NCI-H748 (cell line): Measurements from ENCODE around the gene SEMA3C.

Source experiments
- DNase-seq: peaks from one replicate; lab custom pipeline; 2025; ENCODE audit not compliant: unreplicated experiment; lab: John Stamatoyannopoulos, UW

Gene SEMA3C

DNA sequence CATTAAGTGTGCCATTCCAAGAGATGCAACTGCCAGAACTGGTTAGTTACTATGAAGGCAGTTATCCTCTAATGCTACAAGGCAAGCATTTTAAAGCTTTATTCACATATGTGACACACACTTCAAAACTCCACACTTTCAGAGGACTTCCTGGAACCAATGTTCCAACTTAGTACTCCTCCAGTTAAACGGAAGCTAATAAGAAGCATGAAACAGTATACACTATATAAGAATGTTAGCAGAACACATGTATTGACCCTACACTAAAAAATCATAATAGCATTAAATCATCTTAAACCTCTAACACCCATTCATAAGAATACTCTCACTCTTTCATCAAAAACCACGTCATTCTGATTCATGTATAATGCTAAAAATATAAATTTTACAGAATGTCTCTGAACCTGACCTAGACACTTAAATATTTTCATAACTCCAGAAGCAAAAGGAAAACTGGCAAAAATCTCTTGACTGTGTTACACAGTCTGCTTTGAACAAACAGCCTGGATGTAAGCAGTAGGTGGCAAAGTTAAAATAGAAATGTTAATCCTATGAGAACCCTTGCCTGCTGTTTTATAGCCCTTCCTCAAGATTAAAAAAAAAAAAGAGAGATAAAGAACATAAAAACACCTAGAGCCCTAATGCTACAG is 135.0 kb downstream of the SEMA3C start:
- DNase-seq = no peak

DNA sequence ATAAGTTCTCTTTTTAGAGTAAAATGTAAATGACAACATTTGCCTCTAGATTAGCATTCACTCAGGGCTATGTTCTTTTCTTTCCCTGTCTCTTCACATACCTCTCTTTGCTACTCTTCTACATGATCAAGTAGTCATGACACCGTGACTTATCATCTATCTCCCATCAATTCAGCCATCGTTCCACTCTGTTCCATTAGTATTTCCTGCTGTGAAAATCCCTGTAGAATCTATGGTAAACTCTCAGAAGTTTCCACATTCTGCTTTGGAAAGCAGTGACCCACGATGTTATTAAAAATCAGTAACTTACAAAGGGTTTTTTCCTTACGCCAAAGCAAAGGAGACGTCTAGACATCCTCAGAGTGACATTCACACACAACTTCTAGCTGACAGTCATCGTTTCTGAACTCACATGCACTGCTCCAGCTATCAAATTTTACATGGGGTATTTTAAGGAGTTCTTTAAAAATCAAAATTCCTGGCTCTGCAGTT is 135.6 kb downstream of the SEMA3C start:
- no peak for DNase-seq

DNA sequence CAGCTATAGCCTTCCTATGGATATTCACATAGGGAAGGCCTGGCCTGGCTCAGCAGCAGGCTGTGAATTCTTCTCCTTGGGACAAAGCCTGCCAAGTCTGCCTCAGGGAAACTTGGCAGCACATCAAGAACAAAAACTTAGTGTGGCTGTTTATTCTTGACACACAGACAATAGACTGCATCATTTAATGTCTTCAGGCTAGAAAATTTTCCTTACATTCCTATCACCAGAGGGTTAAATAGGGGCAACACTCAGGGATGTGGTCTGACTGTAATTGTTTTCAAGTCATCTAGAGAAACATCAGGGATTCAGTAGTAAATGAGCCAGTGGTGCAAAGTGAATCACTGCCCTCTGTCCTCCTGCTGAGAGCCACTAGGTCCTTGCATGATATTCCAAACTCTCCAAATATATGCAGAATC is 137.3 kb downstream of the SEMA3C start:
- DNase-seq = no peak

DNA sequence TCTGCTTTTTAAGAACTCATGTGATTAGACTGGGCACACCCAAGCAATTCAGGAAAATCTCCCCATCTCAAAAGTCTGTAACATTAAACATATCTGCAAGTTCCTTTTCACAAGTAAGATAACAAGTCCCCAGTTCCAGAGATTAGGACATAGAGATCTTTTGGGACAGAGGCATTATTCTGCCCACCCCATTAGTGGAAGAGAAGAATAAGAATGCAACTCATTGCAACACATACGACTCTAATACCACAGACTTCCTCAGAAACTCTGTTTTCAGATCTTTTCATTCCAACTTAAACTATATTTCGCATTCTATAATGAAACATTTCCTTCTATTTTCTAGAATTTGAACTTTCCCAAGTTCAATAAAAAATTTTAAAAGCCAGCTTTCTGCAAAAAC is 137.7 kb downstream of the SEMA3C start:
- no peak for DNase-seq

DNA sequence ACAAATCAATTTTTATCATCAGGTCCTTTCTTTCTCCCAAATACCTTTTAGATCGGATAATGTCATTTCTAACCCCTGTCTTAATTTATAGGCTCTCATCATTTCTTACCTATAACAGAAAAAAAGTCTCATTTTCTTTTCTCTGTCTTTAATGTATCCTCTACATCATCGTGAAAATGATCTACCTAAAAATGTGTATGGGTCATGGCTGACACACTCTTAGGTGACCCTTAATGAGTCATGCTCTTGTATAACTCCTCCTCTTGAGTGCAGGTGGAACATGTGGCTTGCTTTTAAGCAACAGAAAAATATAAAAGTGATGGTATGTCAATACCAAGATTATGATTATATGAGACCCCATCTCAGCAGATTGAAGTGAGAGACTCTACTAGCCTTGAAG is 139.4 kb downstream of the SEMA3C start:
- DNase-seq = no peak

DNA sequence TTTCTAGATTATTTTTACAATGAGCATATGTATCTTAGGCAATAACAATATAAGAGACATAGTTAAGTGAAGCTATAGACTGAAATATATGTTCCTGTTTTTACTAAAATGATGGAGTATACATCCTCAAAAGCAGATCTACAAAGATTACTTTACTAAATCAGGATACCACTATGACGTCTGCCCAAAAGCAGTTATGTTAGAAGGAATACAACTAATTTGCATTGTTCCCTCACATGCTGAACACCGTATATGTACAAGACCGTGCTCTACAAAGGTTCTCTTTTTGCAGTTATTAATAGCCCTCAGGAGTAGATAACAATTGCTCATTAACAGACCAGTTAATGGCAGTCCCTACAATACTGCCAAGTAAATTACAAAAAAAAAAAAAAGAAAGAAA is 143.0 kb downstream of the SEMA3C start:
- DNase-seq = no peak

DNA sequence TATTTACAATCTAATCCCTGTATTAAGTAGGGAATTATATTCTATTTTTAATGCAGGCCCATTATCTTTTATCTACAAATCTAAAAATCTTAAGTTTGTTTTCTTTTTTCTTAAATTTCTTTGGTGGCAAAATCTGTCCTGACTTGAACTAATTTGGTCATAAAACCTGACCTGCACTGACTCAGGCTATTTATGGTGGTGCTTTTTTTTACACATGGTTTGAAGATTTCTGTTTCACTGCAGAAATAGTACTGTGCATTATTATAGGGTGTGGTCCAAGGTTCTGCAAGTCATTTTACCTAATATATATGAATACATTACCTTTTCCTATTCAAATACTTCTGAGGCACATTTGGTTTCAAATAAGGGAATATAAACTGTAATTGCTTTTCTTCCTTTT is 143.4 kb downstream of the SEMA3C start:
- DNase-seq = no peak

DNA sequence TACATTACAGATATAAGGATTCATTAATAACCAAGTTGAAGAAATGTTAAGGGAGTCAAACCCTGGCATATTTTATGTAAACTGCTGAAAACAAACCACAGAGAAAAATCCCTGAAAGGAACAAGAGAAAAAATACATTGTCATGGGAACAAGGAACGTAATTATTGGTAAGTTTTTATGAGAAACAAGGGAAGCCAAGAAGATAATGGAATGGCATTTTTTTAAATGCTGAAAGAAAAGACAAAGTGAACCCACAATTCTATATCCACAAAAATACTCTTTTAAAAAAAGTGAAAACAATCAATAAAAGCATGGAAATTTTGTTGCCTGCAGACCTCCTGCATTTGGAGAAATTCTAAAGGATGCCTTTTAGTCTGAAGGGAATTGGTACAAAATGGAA is 144.0 kb downstream of the SEMA3C start:
- DNase-seq = no peak

DNA sequence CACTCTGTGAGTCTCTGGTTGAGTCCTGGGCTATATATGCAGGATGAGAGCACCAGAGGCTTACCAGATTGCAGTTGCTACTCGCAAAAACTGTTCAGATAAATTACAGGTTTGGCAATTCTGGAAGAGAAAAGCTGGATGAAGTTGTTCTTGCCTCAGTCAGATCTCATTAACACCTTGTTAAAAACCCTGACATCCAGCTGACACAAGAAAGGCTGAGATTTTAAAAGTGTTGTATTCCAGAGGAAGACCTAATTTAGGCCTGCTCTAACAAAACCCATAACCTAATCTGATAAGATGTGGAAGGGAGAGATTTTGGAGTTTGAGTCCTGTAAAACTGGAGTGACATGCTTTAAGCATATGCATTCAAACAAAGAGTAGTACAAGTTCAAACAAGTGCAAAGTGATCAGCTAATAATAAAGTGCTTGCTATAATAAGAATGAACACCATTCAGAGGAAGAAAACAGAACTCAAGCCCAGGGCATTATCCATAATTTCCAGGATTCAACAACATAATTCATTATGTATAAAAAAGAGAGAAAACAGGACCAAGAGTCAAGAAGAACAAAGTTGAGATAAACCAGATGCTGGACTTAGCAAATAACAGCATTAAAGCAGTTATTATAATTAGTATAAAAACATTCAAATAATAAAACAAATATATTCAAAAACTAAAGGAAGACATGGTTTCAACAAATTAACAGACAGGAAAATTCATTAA is 144.9 kb downstream of the SEMA3C start:
- no peak for DNase-seq

DNA sequence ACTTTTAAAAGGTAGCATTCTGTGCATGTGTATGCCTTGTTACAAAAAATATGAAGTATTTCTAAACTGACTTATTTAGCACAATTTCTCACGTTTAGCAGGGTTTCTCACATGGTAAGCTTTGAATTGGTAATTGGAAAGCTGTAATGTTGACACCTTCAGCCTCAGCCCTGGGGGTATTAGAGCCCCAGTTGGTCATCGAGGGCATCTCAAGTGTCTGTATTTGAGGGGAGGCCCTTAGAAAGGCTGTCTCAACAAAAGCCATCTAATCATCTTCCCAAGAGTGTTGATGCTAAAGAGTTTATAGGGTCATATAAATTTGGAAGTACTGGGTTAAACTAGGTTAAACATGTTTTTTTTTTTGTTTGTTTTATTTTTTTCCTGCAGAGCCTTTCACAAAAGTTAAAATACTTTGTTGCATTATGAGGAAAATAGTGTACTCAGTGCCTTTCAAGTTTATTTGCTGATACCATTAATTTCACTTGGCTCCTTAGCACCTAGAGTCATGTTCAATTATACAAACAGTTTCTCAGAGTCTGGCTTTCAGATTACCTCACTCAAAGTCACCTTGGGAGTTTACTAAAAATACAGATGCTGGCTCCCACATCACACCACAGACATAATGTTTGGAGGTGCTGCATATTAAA is 146.4 kb downstream of the SEMA3C start:
- DNase-seq = peak; percentile 34

DNA sequence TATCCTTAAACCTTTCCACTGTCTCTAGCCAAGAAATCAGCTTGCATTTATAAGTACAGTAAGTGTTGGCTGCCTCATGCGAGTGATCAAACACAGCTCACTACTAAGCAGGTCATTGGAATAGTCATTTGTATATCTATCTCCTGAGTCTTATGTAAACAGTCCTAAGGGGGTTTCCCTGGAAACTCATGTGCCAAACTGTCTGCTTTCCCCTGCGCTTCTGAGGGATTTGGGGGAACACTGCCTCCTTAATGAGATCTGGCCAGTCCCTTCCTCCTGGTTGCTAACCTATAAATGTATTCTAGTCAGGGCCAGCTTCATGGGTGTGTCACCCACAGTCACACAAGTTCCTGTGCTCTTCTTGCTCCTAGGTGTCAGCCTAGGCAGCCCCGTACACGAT is 147.3 kb downstream of the SEMA3C start:
- DNase-seq = peak; percentile 59

DNA sequence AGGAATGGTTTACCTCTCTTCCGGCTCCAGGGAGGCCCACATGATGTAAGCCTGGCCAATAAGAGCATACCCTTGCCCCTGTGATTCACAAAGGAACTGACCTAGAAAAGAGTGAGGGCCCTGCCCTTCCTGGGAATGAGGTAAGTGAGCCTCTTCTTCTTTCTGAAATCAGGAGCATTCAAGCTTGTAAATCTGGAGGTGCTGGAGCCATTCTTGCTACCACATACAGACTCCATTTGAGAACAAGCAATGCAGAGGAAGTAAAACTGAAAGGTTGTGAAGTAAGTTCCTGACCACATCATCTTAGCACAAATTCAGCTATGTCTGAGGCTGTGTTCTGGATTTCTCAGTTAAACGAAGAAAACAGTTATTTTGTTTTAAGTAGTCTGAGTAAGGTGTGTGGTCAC is 148.2 kb downstream of the SEMA3C start:
- no peak for DNase-seq

DNA sequence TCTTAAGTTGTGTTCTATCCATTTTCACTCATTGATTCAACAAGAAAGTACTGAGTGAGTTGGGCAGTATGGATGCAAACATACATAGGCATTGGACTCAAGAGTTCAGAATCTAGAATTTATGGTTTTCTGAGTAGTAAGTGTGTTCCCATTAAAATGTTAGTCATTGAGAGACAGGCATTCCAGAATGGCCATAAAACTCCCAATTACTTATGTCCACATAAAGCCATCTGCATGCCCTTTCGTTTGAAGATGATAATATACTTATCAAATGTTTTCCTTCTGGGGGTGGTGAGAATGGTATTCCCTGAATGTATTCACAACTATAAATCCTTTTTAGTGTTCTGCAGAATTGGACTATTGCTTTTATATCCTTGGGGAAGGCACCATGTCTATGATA is 148.8 kb downstream of the SEMA3C start:
- DNase-seq = peak; percentile 17

DNA sequence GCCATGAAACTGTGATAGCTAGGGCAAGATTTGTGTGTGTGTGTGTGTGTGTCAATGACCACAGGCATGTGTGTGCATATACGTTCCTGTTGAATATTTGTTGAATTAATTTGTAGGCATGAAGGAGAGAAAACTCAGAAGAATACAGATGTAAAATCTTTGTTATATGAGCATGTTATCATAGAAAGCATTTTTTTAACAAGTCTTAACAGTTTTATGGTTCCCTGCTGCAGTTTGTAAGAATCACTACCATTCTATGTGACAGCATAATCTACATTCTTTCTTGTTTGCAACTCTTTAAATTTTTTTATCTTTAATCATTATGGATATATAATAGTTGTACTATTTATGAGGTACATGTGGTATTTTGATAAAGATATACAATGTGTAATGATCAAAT is 150.1 kb downstream of the SEMA3C start:
- DNase-seq = no peak

DNA sequence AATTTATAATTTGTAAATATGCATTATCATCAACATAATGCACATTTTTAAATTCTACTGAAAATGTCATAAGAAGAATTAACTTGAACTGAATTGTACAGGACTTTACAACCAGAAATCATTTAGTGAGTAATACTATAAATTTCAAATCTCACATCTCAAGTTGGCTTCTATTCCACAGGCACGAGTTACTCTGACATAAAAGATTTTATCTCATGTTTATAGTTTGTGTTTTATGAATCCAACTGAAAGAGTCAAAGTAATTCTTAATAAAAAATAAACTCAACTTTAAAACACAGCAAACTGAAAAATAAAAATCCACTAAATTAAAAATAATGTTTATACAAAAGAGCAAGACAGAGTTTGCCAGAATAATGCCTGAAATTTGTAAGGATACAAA is 151.2 kb downstream of the SEMA3C start:
- DNase-seq = no peak

DNA sequence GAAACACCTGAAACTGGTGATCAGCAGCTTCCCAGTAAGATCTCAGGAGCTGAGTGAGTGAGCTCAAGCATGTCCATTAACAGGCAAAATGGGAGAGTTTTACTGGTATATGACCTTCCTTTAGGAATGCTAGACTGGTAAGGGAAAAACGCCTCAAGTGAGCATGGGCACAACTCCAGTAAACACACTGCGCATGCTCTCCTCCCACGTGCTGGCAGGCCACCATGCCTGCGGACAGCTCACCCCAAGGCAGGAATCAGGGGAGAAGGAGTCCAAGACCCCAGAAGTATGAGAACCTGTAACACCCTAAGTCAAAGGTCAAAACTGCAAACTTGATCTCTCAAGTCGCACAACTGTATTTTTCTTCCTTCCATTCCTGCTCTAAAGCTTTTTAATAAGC is 152.1 kb downstream of the SEMA3C start:
- no peak for DNase-seq

DNA sequence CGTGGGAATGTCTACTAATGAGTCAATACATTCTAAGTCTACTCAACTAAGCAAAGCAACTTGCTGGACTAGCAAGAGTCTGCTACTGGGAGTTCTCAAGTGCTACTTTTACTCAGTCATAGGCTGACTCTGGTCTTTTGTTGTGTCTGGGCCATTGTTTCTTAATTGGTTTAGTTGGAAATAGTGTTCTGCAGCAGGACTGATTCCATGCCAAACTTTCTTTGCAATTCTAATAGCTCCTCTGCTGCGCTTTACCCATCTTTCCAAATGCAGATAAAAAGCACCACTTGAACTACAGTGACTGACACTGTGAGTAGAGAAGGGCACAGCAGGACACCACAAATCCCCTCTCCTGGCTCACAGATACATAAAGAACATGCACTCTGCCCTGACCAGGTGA is 154.7 kb downstream of the SEMA3C start:
- peak; percentile 56 for DNase-seq

DNA sequence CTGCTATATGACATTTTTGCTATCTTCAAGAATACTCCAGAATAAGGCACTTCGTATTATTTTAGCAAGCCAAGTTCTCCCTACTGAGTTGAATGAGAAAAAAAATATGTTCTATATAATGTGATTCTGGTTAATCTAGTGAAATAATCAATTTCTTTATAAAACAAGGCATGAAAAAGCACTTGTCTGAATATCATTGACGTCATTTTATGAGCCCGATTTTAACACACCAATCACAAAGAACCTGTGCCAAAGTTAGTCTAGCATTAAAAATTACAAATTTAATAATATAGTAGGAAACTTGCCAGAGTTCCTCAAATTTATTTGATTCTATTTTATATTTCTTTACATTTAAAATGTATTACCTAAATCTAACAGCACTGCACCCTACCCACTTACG is 155.1 kb downstream of the SEMA3C start:
- DNase-seq = no peak

DNA sequence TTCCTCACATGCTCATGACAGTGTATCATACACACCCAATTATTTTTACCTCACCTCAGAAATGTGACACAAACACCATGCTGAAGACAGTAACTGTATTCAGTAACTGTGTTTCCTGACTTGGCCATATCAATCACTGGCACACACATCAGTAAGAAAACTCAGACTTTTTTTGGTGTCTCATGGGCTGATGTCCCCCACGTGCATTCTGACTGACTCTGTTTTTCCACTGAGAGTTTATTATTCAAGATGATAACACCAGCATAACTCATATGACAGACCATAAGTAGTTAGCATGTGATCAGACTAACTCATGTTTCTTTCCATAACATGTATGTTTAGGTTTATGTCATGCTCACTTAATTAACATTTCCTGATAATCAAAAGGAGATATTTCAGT is 155.6 kb downstream of the SEMA3C start:
- no peak for DNase-seq

DNA sequence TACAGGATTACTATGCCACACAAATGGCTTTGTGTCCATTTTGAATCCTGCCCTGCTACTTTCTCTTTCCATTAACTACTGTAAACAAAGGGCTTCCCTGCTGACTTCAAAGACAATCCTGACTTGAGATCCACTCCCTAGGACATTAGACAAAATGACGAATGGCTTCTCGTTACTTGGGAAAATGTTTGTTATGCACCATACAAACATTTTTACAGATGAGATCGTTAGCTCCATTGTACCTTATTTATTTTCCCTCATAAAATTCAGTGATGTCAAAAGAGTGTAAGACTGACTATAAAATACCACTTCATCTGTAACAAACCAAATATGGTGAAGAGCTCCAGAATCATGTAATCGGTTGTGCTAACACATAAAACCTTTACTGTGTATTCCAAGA is 158.6 kb downstream of the SEMA3C start:
- DNase-seq = peak; percentile 85

DNA sequence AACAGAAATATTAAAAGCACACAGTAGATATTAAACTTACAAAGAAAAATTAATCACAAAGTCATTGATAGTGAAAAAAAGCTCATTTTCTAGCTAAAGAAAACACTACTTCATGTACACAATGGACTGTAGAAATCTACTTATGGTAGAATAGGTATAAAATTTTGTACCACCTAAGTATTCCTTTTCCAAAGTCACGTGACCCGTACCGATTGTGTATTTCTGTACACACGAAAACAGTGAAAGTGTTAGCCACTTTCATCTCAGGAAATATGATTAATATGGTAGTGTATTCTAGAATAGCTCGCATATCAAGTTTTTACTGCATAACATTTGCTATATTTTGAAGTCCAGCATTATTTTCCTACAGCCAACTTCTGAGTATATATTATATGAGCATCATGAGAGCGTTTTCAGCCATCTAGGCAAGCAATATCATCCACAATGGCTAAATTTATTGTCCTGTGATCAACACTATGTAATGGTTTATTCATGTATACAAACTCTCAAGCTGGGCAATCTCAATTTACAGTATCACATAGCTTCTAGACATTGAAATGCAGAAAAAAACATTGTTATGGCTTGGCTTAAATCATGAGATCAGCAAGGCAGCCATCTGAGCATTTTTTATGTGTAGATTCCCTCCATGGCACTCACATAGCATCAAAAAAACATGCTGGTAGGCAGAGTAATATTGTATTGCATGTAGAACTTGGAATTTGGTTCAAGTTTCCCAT is 165.7 kb downstream of the SEMA3C start:
- no peak for DNase-seq

DNA sequence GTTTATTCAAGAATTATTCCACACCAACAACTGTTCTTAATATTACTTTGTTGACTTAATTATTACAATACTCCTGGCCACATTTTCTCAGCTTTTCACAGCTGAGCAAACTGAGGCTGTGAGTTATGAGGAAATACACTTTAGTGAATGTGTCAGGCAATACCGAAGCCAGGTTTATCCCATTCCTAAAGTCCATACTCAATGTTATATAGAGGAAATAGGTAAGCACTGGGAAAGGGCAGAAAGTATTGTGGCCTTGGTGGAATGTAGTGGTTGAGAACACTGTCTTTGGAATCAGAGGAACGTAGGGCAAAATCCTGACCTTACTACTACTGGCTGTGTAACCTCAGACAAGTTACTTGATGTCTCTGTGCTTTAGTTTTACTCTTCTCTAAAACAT is 169.6 kb downstream of the SEMA3C start:
- DNase-seq = no peak
